SK-N-SH (cell line): ENCODE data around the gene CRTC1. TPM values are rescaled to one million over a fixed set of nuclear protein-coding genes. Genes with fewer than 3 reads are reported as not detected.

Experiments
- CTCF ChIA-PET: fragments of 300-600, 350-600 bp; formaldehyde crosslinking; extraction: SDS; loops from one replicate; lab custom pipeline; 2021; lab: Yijun Ruan, JAX
- POLR2A ChIA-PET: fragments of 350-600 bp; sonication (Branson Sonifier 250); formaldehyde crosslinking; extraction: SDS; loops from one replicate; lab custom pipeline; 2020; ENCODE audit warnings: antibody characterized with exemption, inconsistent platforms; lab: Yijun Ruan, JAX
- DNase-seq: peaks from one replicate; pipeline ENCODE4 v3.0.0; 2012
- H2AFZ ChIP-seq: fragments of 200-600 bp; sonication (generic); 2 replicates; pipeline ENCODE4 v1.8.1; 2016; ENCODE audit warnings: antibody characterized with exemption, mild to moderate bottlenecking, low read depth
- H3F3A ChIP-seq: fragments of 200-600 bp; sonication (generic); replicated peaks from 2 replicates; pipeline ENCODE3; 2016; ENCODE audit warnings: antibody characterized with exemption, mild to moderate bottlenecking; ENCODE audit not compliant: insufficient read depth
- H3K27ac ChIP-seq, 2 experiments: fragments of 200-500 bp in 1 of 2; fragments of 200-600 bp in 1 of 2; sonication (Bioruptor generic) in 1 of 2; sonication (generic), shearing (Covaris generic) in 1 of 2; 2 replicates each; pipeline versions ENCODE4 v1.5.1 to v1.6.1; 2014 to 2016; ENCODE audit warnings: low read depth in 2 of 2, inconsistent platforms in 1 of 2, low read length in 1 of 2, mild to moderate bottlenecking in 1 of 2, mixed read lengths in 1 of 2
- H3K27me3 ChIP-seq: fragments of 200-600 bp; sonication (generic), shearing (Covaris generic); 2 replicates; pipeline ENCODE4 v1.6.1; 2016; ENCODE audit warnings: mixed run types; ENCODE audit not compliant: insufficient read depth
- H3K36me3 ChIP-seq, 2 experiments: fragments of 200-500 bp in 1 of 2; fragments of 200-600 bp in 1 of 2; sonication (Bioruptor generic) in 1 of 2; sonication (generic) in 1 of 2; replicated peaks in 1 of 2; 2 replicates each; pipeline versions ENCODE3 to v1.5.1; 2014 to 2016; ENCODE audit warnings: low read length in 1 of 2, mild to moderate bottlenecking in 1 of 2; ENCODE audit not compliant: insufficient read depth in 2 of 2, control insufficient read depth in 1 of 2
- H3K4me1 ChIP-seq, 2 experiments: fragments of 200-500 bp in 1 of 2; fragments of 200-600 bp in 1 of 2; sonication (Bioruptor generic) in 1 of 2; sonication (generic), shearing (Covaris generic) in 1 of 2; 2 replicates each; pipeline versions ENCODE4 v1.5.1 to v1.6.1; 2014 to 2016; ENCODE audit warnings: low read depth in 1 of 2, low read length in 1 of 2, mixed run types in 1 of 2; ENCODE audit not compliant: insufficient read depth in 2 of 2, control insufficient read depth in 1 of 2
- H3K4me2 ChIP-seq: fragments of 200-600 bp; sonication (generic), shearing (Covaris generic); 2 replicates; pipeline ENCODE4 v1.6.1; 2017; ENCODE audit warnings: mixed run types
- H3K4me3 ChIP-seq, 2 experiments: fragments of 200-500 bp in 1 of 2; fragments of 200-600 bp in 1 of 2; sonication (Bioruptor generic) in 1 of 2; sonication (generic), shearing (Covaris generic) in 1 of 2; 2 replicates each; pipeline versions ENCODE4 v1.5.1 to v1.8.1; 2014 to 2016; ENCODE audit warnings: low read depth in 2 of 2, inconsistent platforms in 1 of 2, low read length in 1 of 2, mild to moderate bottlenecking in 1 of 2, mixed read lengths in 1 of 2, moderate library complexity in 1 of 2
- H3K79me2 ChIP-seq: fragments of 200-600 bp; sonication (generic); 2 replicates; pipeline ENCODE4 v1.8.1; 2017; ENCODE audit warnings: mild to moderate bottlenecking; ENCODE audit not compliant: insufficient read depth
- H3K9ac ChIP-seq: fragments of 200-600 bp; sonication (generic); 2 replicates; pipeline ENCODE4 v1.6.1; 2017; ENCODE audit warnings: mixed run types
- H3K9me2 ChIP-seq: fragments of 200-600 bp; sonication (generic); 2 replicates; pipeline ENCODE4 v1.6.1; 2017; ENCODE audit warnings: mixed run types
- H3K9me3 ChIP-seq: fragments of 200-600 bp; sonication (generic); 2 replicates; pipeline ENCODE4 v1.6.1; 2017; ENCODE audit warnings: mixed run types, mild to moderate bottlenecking, moderate library complexity
- H4K20me1 ChIP-seq: fragments of 200-600 bp; sonication (generic); 2 replicates; pipeline ENCODE4 v1.6.1; 2017; ENCODE audit warnings: mild to moderate bottlenecking, mixed run types; ENCODE audit not compliant: insufficient read depth
- CHD2 ChIP-seq: fragments of 150-350 bp; IDR thresholded peaks from 2 replicates; pipeline ENCODE4 v1.6.1; 2018; ENCODE audit warnings: low read length; ENCODE audit not compliant: partially characterized antibody
- EP300 ChIP-seq, 2 experiments: IDR thresholded peaks; 2 replicates each; pipeline versions ENCODE4 v1.4.0 to v1.6.1; 2012; ENCODE audit warnings: borderline replicate concordance in 1 of 2, low read depth in 1 of 2, low read length in 1 of 2
- FOSL2 ChIP-seq: IDR thresholded peaks from 2 replicates; pipeline ENCODE4 v1.4.0; 2012; ENCODE audit warnings: low read depth, mild to moderate bottlenecking, moderate library complexity, borderline replicate concordance
- GABPA ChIP-seq: IDR thresholded peaks from 2 replicates; pipeline ENCODE4 v1.4.0; 2012; ENCODE audit warnings: low read depth, mild to moderate bottlenecking
- GATA2 ChIP-seq: sonication (generic); formaldehyde crosslinking; IDR thresholded peaks from 2 replicates; pipeline ENCODE4 v1.5.0; 2020; ENCODE audit warnings: mild to moderate bottlenecking, missing genetic modification reagents
- JUND ChIP-seq: IDR thresholded peaks from 2 replicates; pipeline ENCODE4 v1.4.0; 2012
- MXI1 ChIP-seq: IDR thresholded peaks from 2 replicates; pipeline ENCODE4 v1.6.1; 2012; ENCODE audit warnings: mild to moderate bottlenecking, low read depth, low read length, improper control_type of control experiment
- NFIC ChIP-seq: IDR thresholded peaks from 2 replicates; pipeline ENCODE4 v1.4.0; 2012; ENCODE audit warnings: borderline replicate concordance
- PBX3 ChIP-seq: IDR thresholded peaks from 2 replicates; pipeline ENCODE4; 2012
- SIN3A ChIP-seq: IDR thresholded peaks from 2 replicates; pipeline ENCODE4 v1.6.1; 2012; ENCODE audit warnings: low read depth, mild to moderate bottlenecking, low read length, moderate library complexity, borderline replicate concordance
- SMC3 ChIP-seq: IDR thresholded peaks from 2 replicates; pipeline ENCODE4 v1.6.1; 2012; ENCODE audit warnings: low read depth, low read length, improper control_type of control experiment
- TAF1 ChIP-seq: IDR thresholded peaks from 2 replicates; pipeline ENCODE4 v1.6.1; 2012; ENCODE audit warnings: low read depth, mild to moderate bottlenecking, low read length, moderate library complexity, borderline replicate concordance
- TEAD4 ChIP-seq: IDR thresholded peaks from 2 replicates; pipeline ENCODE4 v1.4.0; 2012; ENCODE audit warnings: mild to moderate bottlenecking, borderline replicate concordance; ENCODE audit not compliant: insufficient read depth
- USF1 ChIP-seq: IDR thresholded peaks from 2 replicates; pipeline ENCODE4 v1.4.0; 2012; ENCODE audit warnings: low read depth, borderline replicate concordance
- YY1 ChIP-seq: IDR thresholded peaks from 2 replicates; pipeline ENCODE4 v1.4.0; 2012; ENCODE audit warnings: low read depth, mild to moderate bottlenecking
- WGBS: methylation state at CpG from one replicate; pipeline ENCODE4 v1.1.6; 2017; ENCODE audit warnings: low lambda C conversion rate; 5-methylcytosine and 5-hydroxymethylcytosine counted together
- polyA plus RNA-seq, 3 experiments: library from polyadenylated mRNA; depleted of rRNA; stranded (reverse); fragments of >200 nt; gene quantifications; 2 replicates each; pipeline ENCODE4 v1.2.3, GENCODE V29; 2012
- TF ChIP-seq, protein P1 (sequence below): fragments of 150-350 bp; IDR thresholded peaks from 2 replicates; pipeline ENCODE4 v1.6.1; 2016; ENCODE audit warnings: mild to moderate bottlenecking, low read depth, low read length
- TF ChIP-seq, protein P2 (sequence below): fragments of 200-600 bp; sonication (generic); IDR thresholded peaks from 2 replicates; pipeline ENCODE4 v1.6.1; 2017; ENCODE audit warnings: antibody characterized with exemption, mild to moderate bottlenecking, moderate library complexity

The CRTC1 gene
- polyA plus RNA-seq, 1 of the 3 experiments (the other 2 are of a cell fraction) = 5.0 TPM

DNA sequence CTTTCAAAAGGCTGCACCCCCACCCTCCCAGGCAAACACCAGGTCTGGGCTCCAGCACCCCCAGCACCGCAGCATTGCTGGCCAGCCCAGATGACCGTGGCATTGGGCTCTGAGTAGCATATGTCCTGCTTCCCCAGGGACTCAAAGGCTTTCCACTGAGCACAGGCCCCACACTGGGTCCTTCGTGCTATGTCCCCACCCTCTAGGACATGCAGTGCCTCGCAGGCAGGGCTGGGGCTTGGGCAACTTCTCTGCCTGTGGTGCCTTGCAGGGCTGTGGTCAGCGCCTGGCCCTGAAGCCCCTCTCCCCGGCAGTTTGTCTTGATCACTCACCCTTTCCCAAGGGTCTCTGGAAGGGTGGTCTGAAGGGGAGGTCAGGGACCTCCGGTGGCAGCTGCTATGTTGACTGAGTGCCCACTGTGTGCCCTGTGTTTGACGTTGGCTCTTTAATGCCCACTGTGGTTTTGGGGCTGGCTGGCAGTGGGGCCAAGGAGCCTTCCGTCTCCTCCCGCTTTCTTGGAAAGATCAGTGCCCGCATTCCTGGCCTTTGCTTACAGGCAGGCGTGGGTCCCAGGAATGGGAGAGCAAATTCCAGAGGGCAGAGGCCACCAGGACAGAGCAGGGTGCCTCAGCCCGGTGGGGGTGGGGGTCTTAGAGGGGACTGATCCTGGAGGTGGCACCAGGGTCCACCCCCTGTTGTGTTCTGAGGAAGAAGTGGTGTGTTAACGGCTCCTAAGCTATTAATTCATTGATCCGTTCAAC, 20.3 kb upstream of the CRTC1 start:
- no peak overlapping the region for H3K27ac ChIP-seq
- H3K36me3 ChIP-seq = peaks cover 0 to 7% of the 10 kb centered on the region in 2 experiments
- H2AFZ ChIP-seq = no peak overlapping the region
- H3K4me2 ChIP-seq = peak overlapping the region; percentile 24; the same call in 1 of the 2 replicates
- POLR2A ChIA-PET = no interaction called here
- no peaks in the 10 kb centered on the region for H3K9me2 ChIP-seq
- no peaks in the 10 kb centered on the region for H4K20me1 ChIP-seq
- peaks cover 27% of the 10 kb centered on the region for H3F3A ChIP-seq
- CTCF ChIA-PET = interaction anchor here (0.5 kb wide), 1 partner anchor 167 kb away, joined by 3 read pairs; no protein-coding TSS in a partner anchor
- H3K4me1 ChIP-seq = peaks cover 5 to 32% of the 10 kb centered on the region in 2 experiments; a peak in 3 of 4 replicates
- WGBS = 75% methylated on average over 11 of the region's 15 CpGs
- no peaks in the 10 kb centered on the region for H3K79me2 ChIP-seq
- no peaks in the 10 kb centered on the region for H3K9me3 ChIP-seq
- TF ChIP-seq GATA2 (CRISPR knock-in tag) = no peak
- no peak for TF ChIP-seq FOSL2
- TF ChIP-seq MXI1 = no peak
- no peak for TF ChIP-seq USF1
- TF ChIP-seq, protein P1, sequence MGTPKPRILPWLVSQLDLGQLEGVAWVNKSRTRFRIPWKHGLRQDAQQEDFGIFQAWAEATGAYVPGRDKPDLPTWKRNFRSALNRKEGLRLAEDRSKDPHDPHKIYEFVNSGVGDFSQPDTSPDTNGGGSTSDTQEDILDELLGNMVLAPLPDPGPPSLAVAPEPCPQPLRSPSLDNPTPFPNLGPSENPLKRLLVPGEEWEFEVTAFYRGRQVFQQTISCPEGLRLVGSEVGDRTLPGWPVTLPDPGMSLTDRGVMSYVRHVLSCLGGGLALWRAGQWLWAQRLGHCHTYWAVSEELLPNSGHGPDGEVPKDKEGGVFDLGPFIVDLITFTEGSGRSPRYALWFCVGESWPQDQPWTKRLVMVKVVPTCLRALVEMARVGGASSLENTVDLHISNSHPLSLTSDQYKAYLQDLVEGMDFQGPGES = no peak
- TF ChIP-seq GABPA = no peak
- TF ChIP-seq PBX3 = no peak
- TF ChIP-seq NFIC = no peak
- no peak for TF ChIP-seq JUND
- TF ChIP-seq YY1 = no peak
- H3K9ac ChIP-seq = no peak overlapping the region
- DNase-seq = no peak
- no peak overlapping the region for H3K4me3 ChIP-seq
- H3K27me3 ChIP-seq = no peaks in the 10 kb centered on the region

- H3K9me2 ChIP-seq = no peaks in the 10 kb centered on the region
- H3F3A ChIP-seq = peaks cover 21% of the 10 kb centered on the region
- H3K4me1 ChIP-seq = peaks cover 5 to 29% of the 10 kb centered on the region in 2 experiments; a peak in 3 of 4 replicates
- H3K4me3 ChIP-seq = no peak overlapping the region
- no peaks in the 10 kb centered on the region for H3K79me2 ChIP-seq
- no peak overlapping the region for H2AFZ ChIP-seq
- no peak for DNase-seq
- TF ChIP-seq TEAD4 (no peak), SIN3A (no peak), GATA2 (CRISPR knock-in tag) (no peak), TAF1 (no peak), SMC3 (no peak), CHD2 (no peak), EP300 (IDR thresholded peaks at IDR 0.05; ENCODE audit: borderline replicate concordance in 1 of 2, low read depth in 1 of 2, low read length in 1 of 2) (no peak), MXI1 (no peak)
- TF ChIP-seq, protein P2, sequence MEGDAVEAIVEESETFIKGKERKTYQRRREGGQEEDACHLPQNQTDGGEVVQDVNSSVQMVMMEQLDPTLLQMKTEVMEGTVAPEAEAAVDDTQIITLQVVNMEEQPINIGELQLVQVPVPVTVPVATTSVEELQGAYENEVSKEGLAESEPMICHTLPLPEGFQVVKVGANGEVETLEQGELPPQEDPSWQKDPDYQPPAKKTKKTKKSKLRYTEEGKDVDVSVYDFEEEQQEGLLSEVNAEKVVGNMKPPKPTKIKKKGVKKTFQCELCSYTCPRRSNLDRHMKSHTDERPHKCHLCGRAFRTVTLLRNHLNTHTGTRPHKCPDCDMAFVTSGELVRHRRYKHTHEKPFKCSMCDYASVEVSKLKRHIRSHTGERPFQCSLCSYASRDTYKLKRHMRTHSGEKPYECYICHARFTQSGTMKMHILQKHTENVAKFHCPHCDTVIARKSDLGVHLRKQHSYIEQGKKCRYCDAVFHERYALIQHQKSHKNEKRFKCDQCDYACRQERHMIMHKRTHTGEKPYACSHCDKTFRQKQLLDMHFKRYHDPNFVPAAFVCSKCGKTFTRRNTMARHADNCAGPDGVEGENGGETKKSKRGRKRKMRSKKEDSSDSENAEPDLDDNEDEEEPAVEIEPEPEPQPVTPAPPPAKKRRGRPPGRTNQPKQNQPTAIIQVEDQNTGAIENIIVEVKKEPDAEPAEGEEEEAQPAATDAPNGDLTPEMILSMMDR = no peak
- TF ChIP-seq, protein P1 = no peak
- WGBS = 79% methylated on average over 3 of the region's 14 CpGs
- POLR2A ChIA-PET = no interaction called here
- no peaks in the 10 kb centered on the region for H3K27me3 ChIP-seq
- H3K4me2 ChIP-seq = no peak overlapping the region
- H3K9ac ChIP-seq = no peak overlapping the region
- H3K9me3 ChIP-seq = no peaks in the 10 kb centered on the region
- CTCF ChIA-PET = interaction anchor here (0.6 kb wide), 1 partner anchor 197 kb away, joined by 3 read pairs; no protein-coding TSS in a partner anchor
- peaks cover 0 to 16% of the 10 kb centered on the region in 2 experiments for H3K36me3 ChIP-seq
- no peak overlapping the region for H3K27ac ChIP-seq
- H4K20me1 ChIP-seq = no peaks in the 10 kb centered on the region
Observed at GRCh38 chr19:18663940-18664530, 19.4 kb upstream of the CRTC1 start.
